Measurements from ENCODE around the gene ZNF451.

ZNF451 gene

DNA sequence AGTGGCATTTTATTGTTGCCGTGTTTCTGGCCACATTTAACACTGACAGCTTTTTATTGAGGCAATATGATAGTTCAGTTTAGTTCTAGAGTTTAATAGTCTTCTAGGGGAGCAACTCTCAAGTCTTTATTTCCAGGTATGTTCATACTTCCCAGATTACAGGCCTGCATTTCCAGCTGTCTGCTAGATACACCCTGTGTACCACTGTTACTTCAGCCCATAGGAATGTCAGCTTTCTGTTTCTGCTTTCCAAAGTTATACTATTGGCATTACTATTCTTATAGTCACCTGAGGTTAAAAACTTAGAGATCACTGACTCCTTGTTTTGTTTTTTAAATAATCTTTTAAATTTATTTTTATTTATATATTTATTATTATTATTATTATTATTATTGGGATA is 7.6 kb downstream of the ZNF451 start:
- no peak for DNase-seq

DNA sequence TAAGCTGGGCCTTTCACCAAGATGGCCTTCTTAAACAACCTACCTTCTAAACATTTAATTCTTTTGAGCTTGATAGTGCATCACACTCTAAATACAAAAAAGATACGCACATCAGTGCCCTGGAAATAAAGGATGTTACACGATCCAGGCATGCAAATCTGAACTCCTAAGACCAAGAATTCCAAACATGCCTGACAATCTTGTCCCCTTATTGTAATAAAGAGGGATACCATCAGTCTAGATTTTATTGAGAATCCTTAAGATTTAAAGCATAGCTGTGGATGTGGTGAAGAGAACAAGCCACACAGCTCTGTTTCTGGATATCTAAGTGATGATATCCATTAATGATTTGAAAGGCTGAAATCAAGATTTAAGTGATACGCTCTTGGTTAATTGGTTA is 13.0 kb downstream of the ZNF451 start:
- DNase-seq = no peak

DNA sequence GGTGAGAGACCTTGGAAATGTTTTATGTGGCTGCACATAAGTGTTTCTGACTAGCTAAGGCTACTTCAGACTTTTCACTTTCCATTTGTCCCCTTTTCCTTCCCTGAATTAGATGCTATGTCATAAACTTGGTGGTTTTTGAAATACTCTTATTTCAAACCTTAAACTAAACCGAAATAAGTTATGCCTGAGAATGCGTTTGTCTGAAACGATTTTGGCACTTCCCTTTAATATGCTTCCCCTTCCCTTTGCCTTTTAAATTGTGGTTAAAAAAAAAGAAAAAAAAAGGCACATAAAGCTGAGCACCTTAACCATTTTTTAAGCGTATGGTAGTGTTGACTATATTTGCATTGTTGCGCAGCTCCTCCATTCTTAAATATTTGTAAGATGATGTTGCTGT is 14.3 kb downstream of the ZNF451 start:
- DNase-seq = no peak

DNA sequence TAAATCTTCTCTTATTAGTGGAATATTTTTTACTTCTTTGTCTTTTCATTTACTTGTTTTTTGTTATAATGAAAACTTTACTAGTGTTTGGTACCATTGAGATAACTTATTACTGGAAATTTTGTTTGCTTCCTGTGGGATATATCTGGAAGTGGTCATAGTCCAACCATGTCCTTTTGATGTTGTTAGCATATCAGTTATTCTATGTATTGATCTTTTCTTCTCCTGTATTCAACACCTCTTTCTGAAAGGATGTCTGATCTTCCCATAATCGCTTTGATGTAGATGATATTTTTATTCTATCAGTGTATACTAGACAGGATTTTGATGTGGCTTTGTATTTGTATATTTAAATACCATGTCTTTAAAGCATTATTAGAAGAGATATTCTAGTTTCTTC is 17.0 kb downstream of the ZNF451 start:
- no peak for DNase-seq

DNA sequence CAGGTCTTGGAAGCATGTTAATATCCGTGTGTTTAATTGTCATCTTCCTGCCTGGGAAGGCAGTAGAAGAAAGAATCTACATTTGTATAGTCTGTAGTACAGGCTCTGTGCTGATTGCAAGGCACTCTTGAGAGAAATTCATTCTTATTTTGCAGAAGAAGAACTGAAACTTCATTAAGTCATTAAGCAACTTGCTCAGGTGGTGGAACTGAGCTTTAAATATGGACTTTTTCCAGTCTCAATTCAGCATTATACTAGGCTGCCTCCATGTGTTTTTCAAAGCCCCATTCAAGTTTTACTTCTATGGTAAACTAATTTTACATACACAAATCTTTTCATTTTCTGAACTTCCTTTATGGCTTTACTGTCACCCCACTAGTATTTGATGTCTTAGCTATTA is 18.7 kb downstream of the ZNF451 start:
- DNase-seq = no peak

DNA sequence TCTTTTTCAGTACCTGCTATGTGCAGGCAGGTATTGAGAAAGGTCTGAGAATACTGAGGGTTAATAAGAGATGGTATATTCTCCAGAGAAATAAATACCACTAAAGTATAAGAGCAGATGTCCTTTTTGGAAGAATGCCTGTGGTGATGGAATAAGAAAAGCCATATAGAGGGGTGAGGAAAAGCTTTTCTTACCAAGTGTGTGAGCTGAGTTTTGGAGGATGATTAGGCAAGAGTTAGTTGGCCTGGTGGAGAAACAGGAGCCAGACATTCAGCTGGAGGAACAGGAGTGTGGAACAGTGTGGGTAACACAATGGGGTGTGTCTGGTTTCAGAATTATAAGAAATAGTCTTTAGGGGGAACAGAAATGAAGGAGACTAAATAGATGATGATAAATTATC is 19.9 kb downstream of the ZNF451 start:
- no peak for DNase-seq

DNA sequence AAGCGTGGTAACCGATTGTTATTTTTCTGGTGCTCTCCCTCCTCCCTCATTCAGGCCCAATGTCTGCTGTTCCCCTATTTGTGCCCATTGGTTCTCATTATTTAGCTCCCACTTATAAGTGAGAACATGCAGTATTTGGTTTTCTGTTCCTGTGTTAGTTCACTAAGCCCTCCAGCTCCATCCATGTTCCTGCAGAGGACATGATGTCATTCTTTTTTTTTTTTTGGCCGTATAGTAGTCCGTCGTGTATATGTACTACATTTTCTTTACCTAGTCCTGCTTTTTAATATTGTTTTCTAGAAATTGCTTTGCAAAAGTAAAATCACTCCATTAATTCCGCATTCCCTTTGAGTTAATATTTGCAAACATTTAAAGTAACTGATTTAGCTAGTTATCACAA is 23.1 kb downstream of the ZNF451 start:
- no peak for DNase-seq

DNA sequence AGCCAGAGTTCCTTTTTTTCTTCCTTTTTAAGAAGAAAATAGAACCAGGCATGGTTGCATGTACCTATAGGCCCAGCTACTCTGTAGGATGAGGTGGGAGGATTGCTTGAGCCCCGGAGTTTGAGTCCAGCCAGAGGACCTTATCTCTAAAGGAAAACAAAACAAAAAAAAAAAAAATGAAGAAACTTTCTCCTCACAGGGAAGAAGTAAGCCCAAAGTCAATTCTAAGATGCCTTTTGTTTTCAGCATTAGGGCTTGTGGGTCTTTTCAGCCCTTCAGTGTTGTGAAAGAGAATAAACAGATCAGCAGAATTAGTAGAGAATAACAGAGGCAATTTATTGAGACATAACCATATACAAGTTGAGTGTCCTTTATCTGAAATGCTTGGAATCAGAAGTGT is 26.8 kb downstream of the ZNF451 start:
- no peak for DNase-seq

DNA sequence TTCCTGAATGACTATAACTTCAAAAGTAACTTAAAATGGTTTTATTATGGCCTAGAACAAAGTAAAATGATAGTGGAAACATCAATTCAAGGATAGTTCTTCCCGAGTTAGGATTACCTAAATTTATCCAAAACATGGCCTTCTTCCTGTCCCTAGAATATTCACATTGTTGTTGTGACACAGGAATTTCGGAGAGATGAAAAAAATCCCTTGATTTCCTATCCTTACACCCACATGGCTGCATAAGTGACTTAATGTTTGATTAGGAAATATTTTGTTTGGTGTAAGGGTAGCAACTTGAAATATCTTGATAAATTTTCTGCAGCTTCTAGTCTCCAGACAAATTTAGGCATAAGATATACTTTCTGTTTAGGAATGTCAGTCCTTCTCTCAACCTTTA is 27.8 kb downstream of the ZNF451 start:
- no peak for DNase-seq

DNA sequence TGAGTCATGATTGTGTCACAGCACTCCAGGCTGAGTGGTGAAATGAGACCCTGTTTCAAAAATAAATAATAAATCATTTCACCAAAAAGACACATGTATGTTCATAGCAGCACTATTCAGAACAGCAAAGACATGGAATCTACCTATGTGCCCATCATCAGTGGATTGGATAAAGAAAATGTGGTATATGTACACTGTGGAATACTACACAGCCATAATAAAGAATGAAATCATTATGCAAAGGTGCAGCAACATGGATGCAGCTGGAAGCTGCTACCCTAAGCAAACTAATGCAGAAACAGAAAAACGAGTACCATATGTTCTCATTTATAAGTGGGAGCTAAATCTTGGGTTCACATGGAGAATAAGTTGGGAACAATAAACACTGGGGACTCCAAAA is 33.1 kb downstream of the ZNF451 start:
- no peak for DNase-seq

DNA sequence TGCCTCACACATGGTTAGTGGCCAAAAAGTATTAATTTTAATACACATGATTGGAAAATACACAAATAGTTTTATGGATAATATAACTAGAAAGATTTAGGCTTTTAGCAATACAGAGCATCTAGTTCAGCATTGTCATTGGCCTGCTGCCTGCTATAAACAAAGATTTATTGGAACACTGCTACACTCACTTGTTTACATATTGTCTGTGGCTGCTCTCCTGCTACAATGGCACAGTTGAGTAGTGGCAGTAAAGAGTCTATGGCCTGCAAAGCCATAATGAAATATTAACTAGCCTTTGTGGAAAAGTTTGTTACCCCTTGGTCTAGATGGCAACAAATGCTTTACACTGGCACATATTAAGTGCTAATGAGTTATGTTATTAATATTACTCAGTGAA is 37.8 kb downstream of the ZNF451 start:
- no peak for DNase-seq

DNA sequence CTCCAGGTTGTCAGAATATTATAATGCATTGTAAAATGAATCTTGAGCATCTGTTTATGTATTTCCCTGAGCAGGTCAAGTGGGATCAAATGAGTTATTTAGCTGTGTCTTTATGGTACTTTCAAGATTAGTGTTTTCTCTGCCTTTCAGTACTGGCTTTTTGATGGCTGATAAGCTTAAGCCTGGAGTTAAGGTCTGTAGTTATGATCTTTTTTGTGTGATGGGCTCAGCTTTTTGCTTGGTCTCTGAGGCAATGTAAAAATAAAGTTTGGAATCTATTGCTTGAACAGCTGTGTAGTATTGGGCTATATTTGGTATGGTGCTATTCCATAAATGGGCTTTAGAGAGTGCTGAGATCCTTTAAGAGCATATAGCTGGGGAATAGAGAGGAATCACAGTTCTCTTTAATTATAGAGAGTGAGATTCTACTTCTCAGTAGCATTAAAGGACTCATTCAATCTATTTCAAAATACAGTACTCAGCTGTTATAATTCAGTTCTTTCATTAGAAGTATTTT is 40.7 kb downstream of the ZNF451 start:
- DNase-seq = no peak

DNA sequence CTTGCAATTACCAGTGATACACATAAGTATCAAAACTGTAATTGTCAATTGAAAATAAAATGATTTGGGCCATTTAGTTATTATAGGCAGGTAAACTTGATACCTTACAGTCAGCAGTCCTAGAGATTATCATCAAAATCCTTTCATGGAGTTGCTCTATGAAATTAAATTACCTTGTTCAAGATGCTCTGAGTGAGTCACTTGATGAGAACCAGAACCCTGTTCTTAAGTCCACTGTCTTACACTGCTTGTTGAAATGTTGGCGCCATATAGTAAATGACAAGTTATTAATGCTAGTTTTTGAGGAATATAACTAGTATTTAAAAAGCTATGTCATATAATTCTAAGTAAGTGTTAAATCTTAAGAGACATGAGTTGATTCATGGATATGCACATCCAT is 45.0 kb downstream of the ZNF451 start:
- no peak for DNase-seq

DNA sequence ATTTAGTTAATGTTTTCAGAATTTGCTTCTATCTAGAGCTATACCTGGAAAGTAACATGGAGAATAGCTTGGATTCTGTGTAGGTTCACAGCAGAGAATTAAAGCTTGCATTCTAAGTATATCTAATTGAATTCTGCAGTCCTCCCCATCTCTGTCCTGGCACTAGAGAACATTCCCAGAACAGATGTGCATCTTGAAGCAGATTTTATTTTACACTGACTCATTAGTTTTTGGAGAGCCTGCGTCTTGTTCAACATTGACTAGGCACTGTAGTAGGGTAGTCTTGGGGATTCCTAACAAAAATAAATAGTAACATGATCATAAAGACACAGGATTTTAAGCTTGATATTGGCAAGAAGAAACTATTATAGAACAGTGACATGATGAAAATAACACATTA is 45.9 kb downstream of the ZNF451 start:
- no peak for DNase-seq

DNA sequence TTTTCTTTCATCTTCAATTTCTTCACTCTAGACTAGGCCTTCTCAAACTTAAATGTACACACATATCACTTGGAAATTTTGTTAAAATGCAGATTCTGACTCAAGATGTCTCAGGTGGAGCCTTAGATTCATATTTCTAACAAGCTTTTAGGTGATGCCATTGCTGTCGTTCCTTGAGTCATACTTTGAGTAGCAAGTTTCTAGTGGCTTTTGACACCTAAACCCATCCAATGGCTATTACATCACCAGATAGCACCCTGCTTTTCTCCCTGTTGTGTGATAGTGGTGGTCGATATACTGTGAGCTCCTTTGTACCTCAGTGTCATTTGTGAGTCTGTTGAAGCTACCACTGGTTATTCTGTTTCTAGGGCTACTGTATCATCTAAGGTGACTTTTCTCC is 47.4 kb downstream of the ZNF451 start:
- no peak for DNase-seq

DNA sequence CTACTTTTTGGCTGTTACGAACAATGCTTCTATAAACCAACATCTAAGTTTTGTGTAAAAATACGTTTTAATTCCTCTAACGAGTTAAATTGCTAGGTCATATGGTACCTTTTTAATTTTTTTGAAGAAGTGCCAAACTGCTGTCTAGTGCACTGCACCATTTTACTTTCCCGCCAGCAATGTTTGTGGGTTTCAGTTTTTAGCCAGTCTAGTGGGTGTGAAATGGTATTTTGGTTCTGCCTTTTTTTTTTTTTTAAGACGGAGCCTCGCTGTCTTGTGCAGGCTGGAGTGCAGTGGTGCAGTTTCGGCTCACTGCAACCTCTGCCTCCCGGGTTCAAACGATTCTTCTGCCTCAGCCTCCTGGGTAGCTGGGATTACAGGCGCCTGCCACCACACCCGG is 48.0 kb downstream of the ZNF451 start:
- DNase-seq = no peak

DNA sequence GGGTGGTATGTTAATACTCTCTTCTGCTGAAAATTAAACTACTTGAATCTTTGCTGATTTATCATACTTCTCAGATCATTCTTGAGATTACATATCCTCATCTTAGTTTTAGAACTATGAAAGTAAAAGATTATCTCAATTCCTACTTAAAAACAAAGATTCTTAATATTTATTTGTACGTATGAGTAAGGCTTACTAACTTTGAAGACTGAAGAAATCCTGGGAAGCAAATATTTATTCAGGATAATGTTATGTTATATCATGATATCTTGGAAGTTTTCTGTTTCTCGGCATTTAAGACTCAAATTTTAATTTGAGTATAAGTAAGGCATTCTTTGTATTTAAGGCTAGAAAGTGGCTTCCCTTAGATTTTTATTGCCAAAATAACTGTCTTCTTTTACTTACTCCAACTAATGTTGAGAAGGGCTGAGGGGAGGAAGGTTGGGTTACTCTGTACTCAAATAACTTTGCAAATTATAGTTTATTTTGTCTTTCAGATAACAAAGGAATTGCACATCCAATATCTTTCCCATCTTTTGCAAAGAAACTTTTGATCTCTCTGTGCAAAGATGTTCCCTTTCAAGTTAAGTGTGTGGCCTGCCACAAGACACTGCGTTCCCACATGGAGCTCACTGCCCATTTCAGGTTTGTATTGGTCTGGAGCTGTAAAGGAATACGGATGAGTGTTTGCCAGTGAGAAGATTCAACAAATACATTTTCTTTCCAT is 51.6 kb downstream of the ZNF451 start:
- no peak for DNase-seq

DNA sequence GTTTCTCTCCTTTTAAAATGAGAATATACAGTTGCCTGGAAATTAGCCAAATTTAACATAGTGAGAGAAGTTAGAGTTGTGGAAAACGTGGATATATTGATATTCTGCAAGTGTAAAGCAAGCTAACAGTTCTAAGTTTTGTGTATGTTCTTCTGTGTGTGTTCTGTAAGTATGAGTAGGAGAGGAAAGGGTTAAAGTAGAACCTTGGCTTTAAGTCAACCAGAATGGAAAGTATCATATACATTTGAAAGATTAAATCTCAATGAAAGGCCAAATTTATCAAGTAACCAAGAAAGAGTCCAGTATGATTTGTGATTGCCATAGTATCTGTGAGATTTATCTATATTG is 52.2 kb downstream of the ZNF451 start:
- DNase-seq = no peak

DNA sequence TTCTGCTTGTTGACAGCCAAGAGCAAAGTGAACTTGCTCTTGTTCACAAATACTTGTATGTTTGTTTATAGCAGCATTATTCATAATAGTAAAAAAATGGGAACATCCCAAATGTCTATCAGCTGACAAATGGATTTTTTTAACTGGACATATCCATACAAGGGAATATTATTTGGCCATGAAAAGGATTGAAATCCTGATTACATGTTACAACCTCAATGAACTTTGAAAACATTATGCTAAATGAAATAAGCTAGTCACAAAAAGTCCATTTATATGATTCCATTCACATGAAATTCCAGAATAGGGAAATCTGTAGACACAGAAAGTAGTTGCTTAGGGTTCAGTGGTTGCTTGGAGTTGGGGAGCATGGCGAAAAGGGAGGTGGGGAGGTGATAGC is 53.7 kb downstream of the ZNF451 start:
- no peak for DNase-seq

DNA sequence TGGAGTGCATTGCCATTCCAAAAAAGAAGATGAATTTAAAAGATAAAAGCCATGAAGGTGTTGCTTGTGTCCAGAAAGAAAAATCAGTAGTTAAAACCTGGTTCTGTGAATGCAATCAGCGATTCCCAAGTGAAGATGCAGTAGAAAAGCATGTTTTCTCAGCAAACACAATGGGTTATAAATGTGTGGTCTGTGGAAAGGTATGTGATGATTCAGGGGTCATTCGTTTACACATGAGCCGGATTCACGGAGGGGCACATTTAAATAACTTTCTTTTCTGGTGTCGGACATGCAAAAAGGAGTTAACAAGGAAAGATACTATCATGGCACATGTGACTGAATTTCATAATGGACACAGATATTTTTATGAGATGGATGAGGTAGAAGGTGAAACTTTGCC is 57.4 kb downstream of the ZNF451 start:
- no peak for DNase-seq

DNA sequence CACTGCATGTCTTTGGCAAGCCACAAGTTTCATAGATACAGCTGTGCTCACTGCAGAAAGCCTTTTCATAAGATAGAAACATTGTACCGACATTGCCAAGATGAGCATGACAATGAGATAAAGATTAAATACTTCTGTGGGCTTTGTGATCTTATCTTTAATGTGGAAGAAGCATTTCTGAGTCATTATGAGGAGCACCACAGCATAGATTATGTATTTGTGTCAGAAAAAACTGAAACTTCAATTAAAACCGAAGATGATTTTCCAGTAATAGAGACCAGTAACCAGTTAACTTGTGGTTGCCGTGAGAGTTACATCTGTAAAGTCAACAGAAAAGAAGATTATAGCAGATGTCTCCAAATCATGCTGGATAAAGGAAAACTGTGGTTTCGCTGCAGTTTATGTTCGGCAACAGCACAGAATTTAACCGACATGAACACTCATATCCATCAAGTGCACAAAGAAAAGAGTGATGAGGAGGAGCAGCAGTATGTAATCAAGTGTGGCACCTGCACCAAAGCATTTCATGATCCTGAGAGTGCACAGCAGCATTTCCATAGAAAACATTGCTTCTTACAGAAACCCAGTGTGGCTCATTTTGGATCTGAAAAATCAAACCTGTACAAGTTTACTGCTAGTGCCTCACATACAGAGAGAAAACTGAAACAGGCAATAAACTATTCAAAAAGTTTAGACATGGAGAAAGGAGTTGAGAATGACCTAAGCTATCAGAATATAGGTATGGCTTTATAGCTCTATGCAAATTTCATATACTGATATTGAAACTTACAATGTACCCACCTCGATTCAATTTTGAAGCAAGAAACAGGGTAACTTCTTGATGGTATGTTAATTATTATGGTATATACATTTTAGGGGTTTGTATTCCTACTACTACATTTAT is 58.2 kb downstream of the ZNF451 start:
- DNase-seq = no peak

DNA sequence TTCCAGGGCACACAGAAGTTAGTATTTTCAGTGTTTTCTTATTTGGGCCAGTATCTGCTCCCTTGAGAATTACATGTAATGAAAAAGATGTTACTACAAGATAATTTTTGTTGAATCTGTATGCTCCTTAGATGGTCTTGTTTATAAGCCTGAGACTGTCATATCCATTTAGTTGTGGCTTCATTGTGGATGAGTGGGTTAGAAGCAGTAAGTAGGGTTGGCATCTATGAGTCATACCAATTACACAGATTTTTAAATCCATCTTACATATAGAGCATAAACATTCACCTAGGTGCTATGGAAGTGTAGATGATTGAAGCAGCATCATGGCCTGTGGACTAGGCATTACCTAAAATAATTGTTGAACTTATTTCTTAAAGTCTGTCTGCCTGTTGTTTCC is 68.7 kb downstream of the ZNF451 start:
- no peak for DNase-seq

DNA sequence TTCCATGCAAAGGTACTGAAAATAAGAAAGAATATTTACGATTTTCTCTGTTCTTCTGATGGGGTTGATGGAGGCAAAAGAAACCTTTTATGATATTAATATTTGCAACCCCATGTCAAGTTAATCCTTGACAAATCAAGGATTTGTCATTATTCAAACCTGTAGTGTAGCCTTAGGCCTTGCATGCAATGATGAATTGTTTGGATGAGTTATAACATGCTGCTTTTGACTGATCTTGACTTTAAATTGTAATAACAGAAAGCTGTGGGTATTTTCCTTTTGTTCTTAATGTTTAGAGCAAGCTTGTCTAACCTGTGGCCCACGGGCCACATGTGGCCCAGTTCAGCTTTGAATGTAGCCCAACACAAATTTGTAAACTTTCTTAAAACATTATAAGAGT is 69.1 kb downstream of the ZNF451 start:
- no peak for DNase-seq

DNA sequence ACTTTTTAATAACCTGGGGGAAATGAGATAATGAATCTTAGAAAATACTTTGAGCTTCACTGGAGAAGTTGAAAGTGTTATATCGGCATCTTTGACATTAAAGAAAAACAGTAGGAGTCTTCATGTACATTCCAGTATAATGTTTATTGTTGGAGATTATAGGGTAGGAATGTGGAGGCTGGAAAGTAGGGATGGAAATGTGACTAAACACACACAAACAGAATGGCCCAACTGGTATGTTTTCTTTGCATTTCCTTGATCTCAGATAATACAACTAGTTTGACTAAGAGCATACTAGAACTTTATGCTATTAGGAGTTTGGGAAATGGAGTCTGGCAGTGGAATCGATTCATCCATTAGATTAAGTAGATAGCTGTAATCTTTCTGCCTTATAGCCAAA is 72.0 kb downstream of the ZNF451 start:
- DNase-seq = no peak

DNA sequence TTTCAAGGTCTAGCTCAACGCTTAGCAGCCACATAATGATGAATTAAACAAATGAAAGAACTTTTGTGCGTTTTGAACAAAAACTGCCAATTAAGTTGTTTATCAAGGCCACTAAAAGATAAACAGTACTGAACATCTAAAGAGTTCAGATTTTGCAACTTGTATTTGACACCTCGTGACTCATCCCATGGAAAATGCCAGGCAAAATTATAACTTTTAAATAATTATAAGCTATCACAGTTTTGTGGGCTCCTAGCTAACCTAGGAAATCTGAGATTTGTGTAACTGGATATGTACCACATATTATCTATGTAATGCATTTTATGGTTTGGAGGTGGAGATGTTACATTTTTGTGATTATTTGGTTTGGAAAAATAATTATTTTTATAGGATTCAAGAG is 72.5 kb downstream of the ZNF451 start:
- no peak for DNase-seq
